Measurements from ENCODE around the gene NCAPD3. TPM values are rescaled to one million over a fixed set of nuclear protein-coding genes. Genes with fewer than 3 reads are reported as not detected.

NCAPD3 gene
- total and polyA plus RNA-seq, 12 donors, result 6.0 to 25.6 (median 16.7) TPM

GRCh38 chr11:134143801-134144200 lies 80.0 kb downstream of the NCAPD3 start:
- no peaks in the 10 kb centered on the region for H3K27me3 ChIP-seq
- H3K4me1 ChIP-seq (replicated peaks in 1 of 2), result peaks cover 0 to 9% of the 10 kb centered on the region in 2 donors
- peaks cover 0 to 17% of the 10 kb centered on the region in 2 donors for H3K36me3 ChIP-seq (replicated peaks in 1 of 2)
- DNase-seq, result no peak
- no peak overlapping the region for H3K4me3 ChIP-seq
- 71 to 73% (median 72%) methylated on average over 3 of the region's 3 CpGs for WGBS, 4 donors
- TF ChIP-seq POLR2A (IDR thresholded peaks at IDR 0.05) (no peak), CTCF (IDR thresholded peaks at IDR 0.05) (no peak)
- H3K27ac ChIP-seq, result no peak overlapping the region
- H3K9me3 ChIP-seq (replicated peaks in 1 of 3), result no peaks in the 10 kb centered on the region
- intact Hi-C loops (cut with DNase I), result loop anchor here (5.0 to 10.0 kb wide), 3 partner anchors 102 to 216 kb away; no protein-coding TSS in a partner anchor

- Histone ChIP-seq H3K4me1 (replicated peaks in 1 of 2) (peaks cover 0 to 9% of the 10 kb centered on the region in 2 donors), H3K36me3 (replicated peaks in 1 of 2) (peaks cover 0 to 10% of the 10 kb centered on the region in 2 donors)
- no peak for TF ChIP-seq CTCF (IDR thresholded peaks at IDR 0.05)
- TF ChIP-seq POLR2A (IDR thresholded peaks at IDR 0.05), result no peak
Measured at GRCh38 chr11:134142536-134142935, 81.2 kb downstream of the NCAPD3 start.

GRCh38 chr11:134140961-134141490 lies 82.7 kb downstream of the NCAPD3 start:
- intact Hi-C loops (cut with DNase I), result loop anchor here (2.0 to 10.0 kb wide), 4 partner anchors 90 to 214 kb away; no protein-coding TSS in a partner anchor
- Histone ChIP-seq H3K4me3 (no peak overlapping the region), H3K4me1 (replicated peaks in 1 of 2) (peaks cover 0 to 9% of the 10 kb centered on the region in 2 donors), H3K27me3 (no peaks in the 10 kb centered on the region), H3K36me3 (replicated peaks in 1 of 2) (peaks cover 0 to 9% of the 10 kb centered on the region in 2 donors), H3K9me3 (replicated peaks in 1 of 3) (no peaks in the 10 kb centered on the region), H3K27ac (no peak overlapping the region)
- 87 to 95% (median 91%) methylated on average over 7 of the region's 7 CpGs for WGBS, 4 donors
- DNase-seq, result no peak
- TF ChIP-seq CTCF (IDR thresholded peaks at IDR 0.05) (no peak), POLR2A (IDR thresholded peaks at IDR 0.05) (no peak)

More at GRCh38 chr11:134142536-134142935, 81.2 kb downstream of the NCAPD3 start:
- Histone ChIP-seq H3K4me3 (no peak overlapping the region), H3K9me3 (replicated peaks in 1 of 3) (no peaks in the 10 kb centered on the region), H3K27ac (no peak overlapping the region), H3K27me3 (no peaks in the 10 kb centered on the region)
- no peak for DNase-seq
- intact Hi-C loops (cut with DNase I), result loop anchor here (5.0 to 10.0 kb wide), 3 partner anchors 100 to 215 kb away; no protein-coding TSS in a partner anchor
- 95 to 96% (median 95%) methylated on average over 6 of the region's 6 CpGs for WGBS, 4 donors

GRCh38 chr11:134139873-134140331 lies 83.9 kb downstream of the NCAPD3 start:
- peak; percentile 63 to 92 (median 80) for DNase-seq
- no peaks in the 10 kb centered on the region for H3K27me3 ChIP-seq
- peak overlapping the region in 2 of 5 donors; percentile 38 to 74 for H3K27ac ChIP-seq
- no peaks in the 10 kb centered on the region for H3K9me3 ChIP-seq (replicated peaks in 1 of 3)
- intact Hi-C loops (cut with DNase I), result loop anchor here (2.0 to 10.0 kb wide), 4 partner anchors 89 to 213 kb away; no protein-coding TSS in a partner anchor
- peaks cover 0 to 7% of the 10 kb centered on the region in 2 donors for H3K36me3 ChIP-seq (replicated peaks in 1 of 2)
- TF ChIP-seq POLR2A (IDR thresholded peaks at IDR 0.05) (no peak), CTCF (IDR thresholded peaks at IDR 0.05) (peak; percentile 83 to 95 (median 93))
- H3K4me3 ChIP-seq, result no peak overlapping the region
- H3K4me1 ChIP-seq (replicated peaks in 1 of 2), result peaks cover 0 to 9% of the 10 kb centered on the region in 2 donors
- 37 to 45% (median 41%) methylated on average over 9 to 10 of the region's 10 CpGs for WGBS, 4 donors

Measured in adrenal gland (tissue), 12 donors.